Spleen (tissue), 11 donors: Measurements from ENCODE around the gene ABCG1. TPM values are rescaled to one million over a fixed set of nuclear protein-coding genes. Genes with fewer than 3 reads are reported as not detected.
"Not testable (repeated sequence)": the region's sequence is repeated elsewhere in the genome, so short reads cannot be mapped to it uniquely, and the experiment has no call there.

Source experiments
- DNase-seq: peaks from one replicate; pipeline ENCODE4 v3.0.0-alpha.2; 2020
- H3K27ac ChIP-seq, 8 donors: fragments of 200-600 bp; sonication (generic) in 7 of 8; 1 replicate in 4 of 8; 2 replicates in 4 of 8; pipeline versions ENCODE4 v1.5.0 to v1.8.0; 2016 to 2021; ENCODE audit warnings: inconsistent platforms in 4 of 8, mild to moderate bottlenecking in 4 of 8, moderate library complexity in 1 of 8
- H3K27me3 ChIP-seq, 7 donors: fragments of 200-600 bp; sonication (generic) in 6 of 7; replicated peaks in 1 of 7; 1 replicate in 4 of 7; 2 replicates in 3 of 7; pipeline versions ENCODE4 v1.5.0 to v1.8.0; 2016 to 2021; ENCODE audit warnings: inconsistent platforms in 3 of 7, mild to moderate bottlenecking in 1 of 7
- H3K36me3 ChIP-seq, 6 donors: fragments of 200-600 bp; sonication (generic) in 5 of 6; 1 replicate in 4 of 6; 2 replicates in 2 of 6; pipeline versions ENCODE4 v1.5.0 to v1.8.0; 2016 to 2021; ENCODE audit warnings: inconsistent platforms in 2 of 6
- H3K4me1 ChIP-seq, 6 donors: fragments of 200-600 bp; sonication (generic) in 5 of 6; 1 replicate in 3 of 6; 2 replicates in 3 of 6; pipeline versions ENCODE4 v1.5.0 to v1.8.0; 2016 to 2021; ENCODE audit warnings: inconsistent platforms in 3 of 6
- H3K4me3 ChIP-seq, 8 donors: fragments of 200-600 bp; sonication (generic) in 7 of 8; 1 replicate in 4 of 8; 2 replicates in 4 of 8; pipeline versions ENCODE4 v1.5.0 to v1.8.0; 2016 to 2021; ENCODE audit warnings: inconsistent platforms in 4 of 8, mild to moderate bottlenecking in 4 of 8, moderate library complexity in 2 of 8
- H3K9me3 ChIP-seq, 8 donors: fragments of 200-600 bp; sonication (generic) in 7 of 8; 1 replicate in 4 of 8; 2 replicates in 4 of 8; pipeline versions ENCODE4 v1.5.0 to v1.8.0; 2016 to 2021; ENCODE audit warnings: inconsistent platforms in 4 of 8
- POLR2A ChIP-seq, 3 donors: fragments of 450-650 bp; IDR thresholded peaks; one replicate each; pipeline ENCODE4 v1.5.1; 2017; ENCODE audit warnings: antibody characterized with exemption in 3 of 3, mild to moderate bottlenecking in 1 of 3
- POLR2AphosphoS5 ChIP-seq, 3 donors: sonication (generic); formaldehyde crosslinking; IDR thresholded peaks; one replicate each; pipeline ENCODE4 v1.5.1; 2017; ENCODE audit warnings: antibody characterized with exemption in 3 of 3
- WGBS, 5 donors: extraction: QIAGEN DNeasy Blood & Tissue Kit in 3 of 5; methylation state at CpG; one replicate each; pipeline versions ENCODE4 v1.1.5 to v1.1.7; 2013 to 2018; 5-methylcytosine and 5-hydroxymethylcytosine counted together
- intact Hi-C: fragments of 100-400 bp; cut with DNase I; formaldehyde crosslinking; loops from one replicate; pipeline ENCODE4 v1.15.0; 2023; ENCODE audit warnings: low total_unique reads
- polyA plus RNA-seq, 3 donors: library from polyadenylated mRNA; stranded (reverse); fragments of 200-250 nt; gene quantifications; one replicate each; pipeline ENCODE4 v1.2.1, GENCODE V29; 2013
- total RNA-seq, 7 donors: library from RNA; depleted of rRNA in 3 of 7; stranded (reverse); fragments of >200 nt in 3 of 7; fragmentation: NEBNext Ultra II Directional in 4 of 7; extraction: Animal tissue kit (Norgen Biotek cat#: 25700) in 4 of 7; gene quantifications; one replicate each; pipeline versions ENCODE4 v1.1.0 to v1.2.1, GENCODE V29; 2016 to 2021
- TF ChIP-seq, protein P1 (sequence below), 11 experiments: fragments of 200-600 bp in 7 of 11; fragments of 450-650 bp in 4 of 11; sonication (generic) in 4 of 11; IDR thresholded peaks in 8 of 11; conservative IDR thresholded peaks in 3 of 11; 1 replicate in 7 of 11; 2 replicates in 4 of 11; pipeline versions ENCODE4 v1.4.0 to v1.8.0; 2016 to 2021; ENCODE audit warnings: antibody characterized with exemption in 11 of 11, inconsistent platforms in 4 of 11, mild to moderate bottlenecking in 1 of 11
- donor health status: healthy with polysubstance abuse.
- donor health status: DM: no; HTN: no; CAD: no; lungs with moderate emphysema.
- donor health status: DM: no; HTN: no; CAD: no.
- donor health status: Bipolar disorder and iron deficiency.
- donor health status: healthy.
- donor health status: DM: no; HTN: no; CAD: no.
- donor health status: DM: yes; HTN: yes; CAD: no.

The ABCG1 gene
- total and polyA plus RNA-seq, 10 donors, result 14.6 to 143 (median 96.7) TPM

DNA sequence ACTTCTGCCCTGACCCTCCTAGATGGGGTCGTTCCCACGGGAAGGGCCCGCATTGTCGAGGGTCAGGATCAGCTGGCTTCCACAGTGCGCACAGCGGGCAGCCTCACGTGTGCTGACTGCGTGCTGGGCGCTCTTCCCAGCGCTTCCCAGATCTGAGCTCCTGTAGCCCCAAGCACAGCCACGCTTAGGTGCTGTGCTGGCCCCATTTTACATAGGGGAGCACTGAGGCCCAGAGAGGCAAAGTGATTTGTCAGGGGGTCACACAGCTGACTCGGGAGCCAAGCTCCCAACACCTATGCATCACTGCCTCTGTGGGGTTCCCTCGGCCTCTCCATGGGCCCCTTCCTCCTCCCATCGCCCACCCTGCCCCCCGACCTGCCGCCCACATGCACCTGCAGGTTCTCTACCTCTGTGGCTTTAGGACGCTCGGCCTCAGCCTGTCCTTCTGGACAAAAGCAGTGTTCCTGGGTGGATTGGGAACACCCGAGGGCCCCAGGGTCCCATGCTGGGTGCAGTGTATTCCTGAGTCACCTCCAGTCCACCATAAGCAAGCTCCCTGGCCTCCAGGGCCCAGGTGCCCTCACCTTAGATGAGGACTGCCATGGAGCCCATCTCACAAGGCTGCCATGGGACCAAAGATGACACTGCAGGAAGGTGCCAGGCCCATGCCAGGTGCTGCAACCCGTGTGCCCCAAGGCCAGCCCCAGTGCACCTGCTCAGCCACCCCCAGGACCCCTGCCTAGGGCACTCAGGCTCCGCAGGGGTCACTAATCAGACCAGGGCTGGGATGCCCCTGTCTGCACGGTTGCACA is 73.0 kb downstream of the ABCG1 start:
- WGBS, 5 donors, result 86 to 93% (median 89%) methylated on average over 16 to 22 of the region's 22 CpGs
- H3K9me3 ChIP-seq, result no peaks in the 10 kb centered on the region
- intact Hi-C loops, result no loop called here
- no peak for DNase-seq
- H3K27me3 ChIP-seq, result peaks cover 0 to 5% (median 0%) of the 10 kb centered on the region in 7 donors
- no peak overlapping the region for H3K4me3 ChIP-seq
- peak overlapping the region in 1 of 8 donors; percentile 5 for H3K27ac ChIP-seq
- TF ChIP-seq, protein P1, sequence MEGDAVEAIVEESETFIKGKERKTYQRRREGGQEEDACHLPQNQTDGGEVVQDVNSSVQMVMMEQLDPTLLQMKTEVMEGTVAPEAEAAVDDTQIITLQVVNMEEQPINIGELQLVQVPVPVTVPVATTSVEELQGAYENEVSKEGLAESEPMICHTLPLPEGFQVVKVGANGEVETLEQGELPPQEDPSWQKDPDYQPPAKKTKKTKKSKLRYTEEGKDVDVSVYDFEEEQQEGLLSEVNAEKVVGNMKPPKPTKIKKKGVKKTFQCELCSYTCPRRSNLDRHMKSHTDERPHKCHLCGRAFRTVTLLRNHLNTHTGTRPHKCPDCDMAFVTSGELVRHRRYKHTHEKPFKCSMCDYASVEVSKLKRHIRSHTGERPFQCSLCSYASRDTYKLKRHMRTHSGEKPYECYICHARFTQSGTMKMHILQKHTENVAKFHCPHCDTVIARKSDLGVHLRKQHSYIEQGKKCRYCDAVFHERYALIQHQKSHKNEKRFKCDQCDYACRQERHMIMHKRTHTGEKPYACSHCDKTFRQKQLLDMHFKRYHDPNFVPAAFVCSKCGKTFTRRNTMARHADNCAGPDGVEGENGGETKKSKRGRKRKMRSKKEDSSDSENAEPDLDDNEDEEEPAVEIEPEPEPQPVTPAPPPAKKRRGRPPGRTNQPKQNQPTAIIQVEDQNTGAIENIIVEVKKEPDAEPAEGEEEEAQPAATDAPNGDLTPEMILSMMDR (IDR thresholded peaks at IDR 0.05 in 8 of 11, conservative IDR thresholded peaks at IDR 0.05 in 3 of 11), result no peak
- TF ChIP-seq POLR2AphosphoS5 (IDR thresholded peaks at IDR 0.05), result peak in 2 of 3 donors; percentile 32 to 38
- H3K36me3 ChIP-seq, result peaks cover 0 to 100% (median 60%) of the 10 kb centered on the region in 6 donors
- peaks cover 0 to 17% (median 0%) of the 10 kb centered on the region in 6 donors for H3K4me1 ChIP-seq

DNA sequence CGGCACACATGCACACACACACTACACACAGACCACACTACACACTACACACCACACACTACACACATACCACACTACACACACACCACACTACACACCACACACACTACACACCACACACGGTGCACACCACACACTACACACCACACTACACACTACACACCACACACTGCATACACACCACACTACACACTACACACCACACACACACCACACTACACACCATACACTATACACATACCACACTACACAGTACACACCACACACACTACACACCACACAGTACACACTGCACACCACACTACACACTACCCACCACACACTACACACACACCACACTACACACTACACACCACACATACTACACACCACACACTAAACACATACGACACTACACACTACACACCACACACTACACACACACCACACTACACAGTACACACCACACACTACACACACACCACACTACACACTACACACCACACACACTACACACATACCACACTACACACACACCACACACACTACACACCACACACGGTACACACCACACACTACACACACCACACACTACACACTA is 73.7 kb downstream of the ABCG1 start:
- DNase-seq, intact Hi-C loops, H3K27me3 ChIP-seq, H3K4me3 ChIP-seq, H3K9me3 ChIP-seq: not testable (repeated sequence)
- Histone ChIP-seq H3K36me3 (peaks cover 0 to 100% (median 60%) of the 10 kb centered on the region in 6 donors), H3K27ac (peak overlapping the region in 1 of 8 donors; percentile 21), H3K4me1 (peaks cover 0 to 17% (median 0%) of the 10 kb centered on the region in 6 donors)
- WGBS, 5 donors, result 85 to 96% (median 93%) methylated on average over 4 of the region's 4 CpGs

DNA sequence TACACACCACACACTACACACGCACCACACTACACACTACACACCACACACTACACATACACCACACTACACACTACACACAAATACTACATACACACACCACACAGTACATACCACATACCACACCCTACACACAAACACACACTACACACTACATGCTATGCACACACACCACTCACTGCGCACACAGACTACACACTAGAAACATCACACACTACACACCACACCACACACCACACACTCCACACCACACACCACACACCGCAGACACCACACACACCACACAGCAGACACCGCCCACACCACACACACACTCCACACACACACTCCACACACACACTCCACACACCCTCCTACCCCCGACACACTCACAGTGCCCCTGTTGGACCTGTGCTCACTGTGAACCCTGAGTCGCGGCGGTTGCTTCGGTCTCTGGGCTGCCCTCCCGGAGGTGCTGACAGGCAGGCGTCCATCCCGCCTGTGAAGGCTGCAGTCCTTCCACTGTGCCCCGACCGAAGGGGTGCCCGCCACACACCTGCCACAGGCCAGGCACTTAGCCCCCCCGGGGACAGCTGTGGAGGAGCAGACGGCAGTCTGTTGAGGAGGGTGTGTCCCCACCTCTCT is 74.8 kb downstream of the ABCG1 start:
- WGBS, 5 donors, result 91 to 96% (median 93%) methylated on average over 14 to 17 of the region's 17 CpGs
- Histone ChIP-seq H3K4me1 (peaks cover 0 to 21% (median 0%) of the 10 kb centered on the region in 6 donors), H3K9me3 (no peaks in the 10 kb centered on the region), H3K27ac (peak overlapping the region in 1 of 8 donors; percentile 21), H3K36me3 (peaks cover 0 to 100% (median 50%) of the 10 kb centered on the region in 6 donors), H3K4me3 (no peak overlapping the region), H3K27me3 (peaks cover 0 to 5% (median 0%) of the 10 kb centered on the region in 7 donors)
- TF ChIP-seq POLR2AphosphoS5 (IDR thresholded peaks at IDR 0.05), result no peak
- TF ChIP-seq POLR2A (IDR thresholded peaks at IDR 0.05), result no peak
- TF ChIP-seq, protein P1 (IDR thresholded peaks at IDR 0.05 in 8 of 11, conservative IDR thresholded peaks at IDR 0.05 in 3 of 11), result no peak
- no peak for DNase-seq
- intact Hi-C loops, result no loop called here

DNA sequence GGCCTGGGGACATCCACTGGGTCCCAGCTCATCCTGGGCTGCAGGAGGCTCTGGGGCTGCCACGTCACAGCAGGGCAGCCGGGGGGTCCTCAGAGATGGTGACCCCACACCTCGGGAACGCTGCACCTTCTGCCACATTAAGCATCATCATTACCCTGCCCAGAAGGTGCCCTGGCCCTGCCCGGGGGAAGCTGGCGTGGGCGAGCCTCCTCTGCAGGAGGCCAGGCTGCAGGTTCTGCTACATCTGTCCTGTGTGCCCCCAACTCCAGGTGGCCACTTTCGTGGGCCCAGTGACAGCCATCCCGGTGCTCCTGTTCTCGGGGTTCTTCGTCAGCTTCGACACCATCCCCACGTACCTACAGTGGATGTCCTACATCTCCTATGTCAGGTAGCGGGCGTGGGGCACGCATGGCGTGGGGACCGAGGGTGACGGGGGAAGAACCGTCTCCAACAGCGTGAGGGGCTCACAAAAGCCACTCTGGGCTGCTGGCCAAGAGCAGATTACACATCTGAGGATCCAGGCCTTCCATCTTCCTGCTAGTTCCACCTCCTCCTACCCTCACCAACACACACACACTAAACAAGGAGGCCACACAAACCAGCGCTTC is 75.4 kb downstream of the ABCG1 start:
- intact Hi-C loops, result no loop called here
- Histone ChIP-seq H3K36me3 (peaks cover 0 to 95% (median 47%) of the 10 kb centered on the region in 6 donors), H3K4me3 (no peak overlapping the region), H3K27ac (no peak overlapping the region), H3K4me1 (peaks cover 0 to 24% (median 2%) of the 10 kb centered on the region in 6 donors), H3K9me3 (no peaks in the 10 kb centered on the region), H3K27me3 (peaks cover 0 to 5% (median 0%) of the 10 kb centered on the region in 7 donors)
- WGBS, 5 donors, result 88 to 95% (median 92%) methylated on average over 13 to 22 of the region's 22 CpGs
- TF ChIP-seq, protein P1 (IDR thresholded peaks at IDR 0.05 in 8 of 11, conservative IDR thresholded peaks at IDR 0.05 in 3 of 11), result no peak
- TF ChIP-seq POLR2AphosphoS5 (IDR thresholded peaks at IDR 0.05) (peak in 2 of 3 donors; percentile 32 to 38), POLR2A (IDR thresholded peaks at IDR 0.05) (no peak)
- DNase-seq, result no peak
